ENCODE results near the gene DNAJC7. TPM values are rescaled to one million over a fixed set of nuclear protein-coding genes. Genes with fewer than 3 reads are reported as not detected.

DNAJC7 gene, protein sequence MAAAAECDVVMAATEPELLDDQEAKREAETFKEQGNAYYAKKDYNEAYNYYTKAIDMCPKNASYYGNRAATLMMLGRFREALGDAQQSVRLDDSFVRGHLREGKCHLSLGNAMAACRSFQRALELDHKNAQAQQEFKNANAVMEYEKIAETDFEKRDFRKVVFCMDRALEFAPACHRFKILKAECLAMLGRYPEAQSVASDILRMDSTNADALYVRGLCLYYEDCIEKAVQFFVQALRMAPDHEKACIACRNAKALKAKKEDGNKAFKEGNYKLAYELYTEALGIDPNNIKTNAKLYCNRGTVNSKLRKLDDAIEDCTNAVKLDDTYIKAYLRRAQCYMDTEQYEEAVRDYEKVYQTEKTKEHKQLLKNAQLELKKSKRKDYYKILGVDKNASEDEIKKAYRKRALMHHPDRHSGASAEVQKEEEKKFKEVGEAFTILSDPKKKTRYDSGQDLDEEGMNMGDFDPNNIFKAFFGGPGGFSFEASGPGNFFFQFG
- total RNA-seq (2014; rRNA removed; shearing (Covaris generic); ENCODE audit: low replicate concordance) = 121 and 123 TPM in 2 replicates

DNA sequence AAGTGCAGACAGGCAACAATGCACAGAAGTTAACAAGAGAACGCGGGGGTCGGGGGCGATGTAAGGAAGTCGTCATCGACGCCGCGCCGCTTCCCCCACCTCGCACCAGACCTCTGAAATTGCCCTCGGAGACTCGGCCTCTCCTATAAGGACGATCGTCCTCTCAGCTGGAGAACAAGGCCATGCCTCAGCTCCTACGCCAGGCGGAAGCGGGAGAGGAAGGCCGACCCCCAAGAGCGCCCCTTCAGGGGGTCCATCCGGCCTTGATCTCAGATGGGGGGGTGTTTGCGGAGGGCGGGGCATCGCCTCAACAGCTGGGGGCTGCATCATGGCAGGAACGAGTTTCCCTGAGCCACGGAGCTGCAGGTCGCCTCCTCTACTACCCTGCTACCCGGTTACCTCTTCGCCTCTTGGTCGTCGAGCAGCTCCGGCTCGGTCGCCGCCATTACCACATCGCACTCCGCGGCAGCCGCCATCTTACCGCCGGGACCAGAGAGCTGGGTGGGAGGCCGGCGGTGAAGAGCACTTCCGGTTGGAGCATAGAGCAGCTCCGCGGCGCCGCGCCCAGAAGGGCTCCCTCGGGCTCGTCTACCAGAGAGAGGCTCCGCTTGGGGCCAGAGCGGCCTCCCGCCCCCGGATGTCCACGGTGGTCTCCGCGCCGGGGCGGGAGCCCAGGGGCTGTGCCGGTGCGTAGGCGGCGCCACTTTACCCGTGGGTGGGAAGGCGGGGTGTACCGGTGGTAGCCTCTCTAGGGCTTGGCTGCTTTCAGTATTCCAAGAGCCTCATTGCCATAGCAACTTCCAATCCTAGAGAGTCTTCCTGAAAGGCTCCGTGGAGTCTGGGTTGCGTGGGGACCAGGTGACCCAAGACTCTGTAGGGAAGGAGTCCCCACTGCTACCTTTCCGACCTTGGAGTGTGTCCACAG, at the start of gene DNAJC7:
Gene DNAJC7, minus strand, starts transcription at position 499 of the 925 bp plus-strand sequence. Its CDS starts 23 bp downstream, at position 476.
- Histone ChIP-seq H3K4me3 (peak within 1 kb of the TSS; percentile 80), H3K9me3 (no peaks in the 10 kb centered on the region), H3K27me3 (no peaks in the 10 kb centered on the region), H3K36me3 (peaks cover 29% of the 10 kb centered on the region)
- peak; percentile 95 for DNase-seq

DNA sequence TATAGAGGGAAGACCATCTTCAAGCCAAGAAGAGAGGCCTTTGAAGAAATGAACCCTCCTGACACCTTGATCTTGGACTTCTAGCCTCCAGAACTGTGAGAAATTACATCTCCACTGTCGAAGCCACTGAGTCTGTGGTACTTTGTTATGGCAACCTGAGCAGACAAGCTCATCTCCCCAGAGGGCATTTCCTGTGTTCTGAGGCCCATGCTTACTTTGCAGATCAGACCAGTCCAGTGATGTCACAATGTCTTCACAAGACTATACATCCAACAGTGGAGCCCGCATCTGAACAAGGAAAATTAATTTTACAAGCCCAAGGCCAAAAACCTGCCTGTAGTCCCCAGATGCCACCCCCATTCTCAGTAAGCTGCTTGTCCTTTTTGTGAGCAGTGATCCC, 48.0 kb upstream of the DNAJC7 start:
- no peaks in the 10 kb centered on the region for H3K9me3 ChIP-seq
- H3K27me3 ChIP-seq = no peaks in the 10 kb centered on the region
- H3K4me3 ChIP-seq = no peak overlapping the region
- no peaks in the 10 kb centered on the region for H3K36me3 ChIP-seq
- no peak for DNase-seq

DNA sequence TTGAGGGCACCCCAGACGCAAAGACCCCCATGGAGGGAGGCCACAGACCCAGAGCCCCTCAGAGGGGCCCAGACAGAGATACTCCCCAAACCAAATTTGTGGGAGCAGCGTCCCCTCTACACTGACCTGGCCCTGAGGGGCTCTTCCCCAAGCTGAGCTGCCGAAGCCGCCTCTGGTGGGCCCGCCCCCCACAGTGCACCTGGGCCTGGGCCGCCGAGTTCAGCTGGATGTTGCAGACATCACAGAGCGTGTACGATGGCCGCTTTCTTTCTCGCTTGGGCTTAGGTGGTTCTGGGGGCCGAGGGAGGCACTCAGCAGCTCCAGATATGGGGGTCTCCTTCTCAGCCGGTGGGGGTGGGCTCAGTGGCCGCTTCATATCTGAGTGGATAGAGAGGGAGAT, 45.4 kb upstream of the DNAJC7 start:
- no peaks in the 10 kb centered on the region for H3K27me3 ChIP-seq
- DNase-seq = no peak
- no peak overlapping the region for H3K4me3 ChIP-seq
- no peaks in the 10 kb centered on the region for H3K36me3 ChIP-seq
- H3K9me3 ChIP-seq = no peaks in the 10 kb centered on the region

DNA sequence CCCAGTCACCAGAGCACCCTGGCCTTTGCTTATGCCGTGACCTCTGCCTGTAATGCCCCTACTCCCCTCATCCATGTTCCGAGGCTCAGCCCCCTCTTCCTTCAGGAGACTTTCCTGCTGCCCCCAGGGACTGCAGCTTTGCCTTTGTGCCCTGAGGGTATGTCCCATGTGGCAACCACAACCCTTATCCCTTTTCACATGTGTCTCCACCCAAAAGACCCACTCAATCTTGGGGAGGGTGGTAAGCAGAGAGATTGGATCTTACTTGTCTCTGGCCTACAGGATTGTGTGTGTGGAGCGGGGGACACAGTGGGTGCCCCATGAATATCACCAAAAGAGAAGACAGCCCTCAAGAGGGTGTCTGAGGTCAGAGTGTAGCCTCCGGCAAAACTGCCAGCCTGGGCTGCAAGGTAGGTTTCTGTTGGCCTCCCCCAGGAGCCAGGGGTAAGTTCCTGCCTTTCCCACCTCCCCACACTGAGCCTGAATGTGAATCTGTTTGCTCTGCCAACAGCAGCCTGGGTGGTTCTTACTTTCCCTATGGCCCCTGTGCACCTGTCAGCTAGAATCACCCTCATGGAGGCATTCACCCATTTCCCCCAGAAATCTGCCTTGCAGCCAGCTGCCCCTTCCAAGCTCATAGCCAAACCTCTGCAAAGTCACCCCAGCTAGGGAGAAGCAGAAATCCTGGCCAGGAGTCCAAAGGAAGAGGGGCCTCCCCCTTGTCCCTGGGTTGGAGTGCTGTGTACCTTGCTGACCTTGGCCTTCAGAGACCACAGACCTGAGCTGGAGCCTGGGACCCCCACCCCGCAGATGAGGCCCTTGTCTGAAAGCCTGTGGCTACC, 44.6 kb upstream of the DNAJC7 start:
- Histone ChIP-seq H3K27me3 (no peaks in the 10 kb centered on the region), H3K36me3 (no peaks in the 10 kb centered on the region), H3K4me3 (no peak overlapping the region), H3K9me3 (no peaks in the 10 kb centered on the region)
- DNase-seq = no peak

DNA sequence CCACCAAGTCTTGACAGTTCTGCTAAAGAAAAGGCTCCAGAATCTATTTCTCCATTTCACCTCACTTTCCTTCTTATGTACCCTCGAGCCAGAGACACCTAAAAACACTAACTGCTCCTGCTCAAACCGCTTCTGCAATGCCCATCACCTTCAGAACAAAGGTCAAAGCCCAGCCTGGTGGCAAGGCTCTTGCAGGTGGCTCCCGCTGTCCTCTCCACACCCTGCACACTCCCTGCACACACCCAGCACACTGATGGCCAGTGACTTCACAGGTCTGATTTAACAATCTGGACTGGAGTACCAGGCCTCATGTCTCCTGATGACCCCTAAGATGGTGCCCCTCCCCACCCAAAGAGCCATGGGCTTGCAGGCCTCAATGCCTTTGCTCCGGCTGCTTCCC, 43.0 kb upstream of the DNAJC7 start:
- no peaks in the 10 kb centered on the region for H3K27me3 ChIP-seq
- H3K4me3 ChIP-seq = no peak overlapping the region
- no peaks in the 10 kb centered on the region for H3K9me3 ChIP-seq
- H3K36me3 ChIP-seq = no peaks in the 10 kb centered on the region
- DNase-seq = no peak

DNA sequence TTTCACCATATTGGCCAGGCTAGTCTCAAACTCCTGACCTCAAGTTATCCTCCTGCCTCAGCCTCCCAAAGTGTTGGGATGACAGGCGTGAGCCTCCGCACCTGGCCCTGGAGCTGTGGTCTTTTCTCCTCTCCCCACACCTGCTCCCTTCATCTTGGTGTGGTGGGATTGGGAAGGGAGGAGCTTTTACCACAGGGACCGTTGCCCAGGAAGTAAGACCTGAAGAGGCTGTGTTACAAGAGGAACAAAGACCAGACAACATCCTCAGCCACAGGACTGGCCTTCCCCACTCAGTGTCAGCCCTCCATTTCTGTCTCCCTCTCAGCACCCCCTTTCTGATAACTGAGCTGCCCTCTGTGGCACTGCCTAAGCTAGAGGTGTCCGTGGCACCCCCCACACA, 42.6 kb upstream of the DNAJC7 start:
- DNase-seq = no peak
- Histone ChIP-seq H3K9me3 (no peaks in the 10 kb centered on the region), H3K36me3 (no peaks in the 10 kb centered on the region), H3K27me3 (no peaks in the 10 kb centered on the region), H3K4me3 (no peak overlapping the region)

DNA sequence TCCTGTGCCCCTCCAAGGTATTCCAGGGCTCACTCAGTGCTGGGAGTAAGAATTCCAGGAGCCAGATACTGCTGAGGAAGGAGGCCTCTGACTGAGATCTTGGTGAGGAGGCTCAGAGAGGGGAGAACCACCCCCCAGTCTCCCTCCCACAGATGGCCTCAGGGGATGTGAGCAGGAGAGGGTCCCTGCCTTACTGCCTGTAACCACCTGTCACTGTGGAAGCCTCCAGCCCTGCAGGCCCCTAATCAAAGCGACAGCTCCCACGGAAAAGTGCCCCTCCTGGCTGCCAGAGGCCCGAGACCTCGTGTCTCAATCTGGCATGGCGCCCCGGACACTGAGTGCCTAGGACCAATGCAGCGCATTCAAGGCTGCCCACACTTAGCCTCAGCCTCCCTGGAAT, 40.8 kb upstream of the DNAJC7 start:
- Histone ChIP-seq H3K9me3 (no peaks in the 10 kb centered on the region), H3K4me3 (no peak overlapping the region), H3K27me3 (peaks cover 6% of the 10 kb centered on the region; the same call in 1 of the 2 replicates), H3K36me3 (no peaks in the 10 kb centered on the region)
- no peak for DNase-seq

DNA sequence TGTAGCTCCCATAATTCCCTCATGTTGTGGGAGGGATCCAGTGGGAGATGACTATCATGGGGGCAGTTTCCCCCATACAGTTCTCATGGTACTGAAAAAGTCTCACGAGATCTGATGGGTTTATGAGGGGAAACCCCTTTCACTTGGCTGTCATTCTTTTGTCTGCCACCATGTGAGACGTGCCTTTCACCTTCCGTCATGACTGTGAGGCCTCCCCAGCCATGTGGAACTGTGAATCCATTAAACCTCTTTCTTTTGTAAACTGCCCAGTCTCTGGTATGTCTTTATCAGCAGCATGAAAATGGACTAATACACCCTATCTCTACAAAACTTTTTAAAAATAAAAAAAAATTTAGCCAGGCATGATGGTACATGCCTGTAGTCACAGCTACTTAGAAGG, 39.4 kb upstream of the DNAJC7 start:
- H3K4me3 ChIP-seq = no peak overlapping the region
- H3K9me3 ChIP-seq = no peaks in the 10 kb centered on the region
- DNase-seq = no peak
- peaks cover 6% of the 10 kb centered on the region for H3K27me3 ChIP-seq
- no peaks in the 10 kb centered on the region for H3K36me3 ChIP-seq

DNA sequence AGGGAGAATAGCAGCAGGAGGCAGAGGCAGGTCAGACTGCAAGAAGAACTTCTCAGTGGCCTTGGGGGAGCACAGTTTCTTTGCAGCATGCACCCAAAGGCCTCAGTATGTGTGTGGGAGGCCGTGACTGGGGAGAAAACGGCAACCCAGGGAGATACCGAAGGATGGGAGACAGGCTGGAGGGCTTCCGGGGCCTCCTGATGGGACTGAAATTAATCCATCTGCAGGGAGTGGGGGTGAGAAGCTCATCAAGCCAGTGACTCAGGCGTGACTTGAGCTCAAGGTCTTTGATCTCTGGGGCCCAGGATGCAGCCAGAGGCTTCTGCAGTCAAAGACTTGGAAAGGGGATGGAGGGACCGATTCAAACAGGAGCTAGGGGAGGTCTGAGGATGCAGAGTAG, 38.3 kb upstream of the DNAJC7 start:
- no peak for DNase-seq
- H3K27me3 ChIP-seq = peaks cover 6% of the 10 kb centered on the region

DNA sequence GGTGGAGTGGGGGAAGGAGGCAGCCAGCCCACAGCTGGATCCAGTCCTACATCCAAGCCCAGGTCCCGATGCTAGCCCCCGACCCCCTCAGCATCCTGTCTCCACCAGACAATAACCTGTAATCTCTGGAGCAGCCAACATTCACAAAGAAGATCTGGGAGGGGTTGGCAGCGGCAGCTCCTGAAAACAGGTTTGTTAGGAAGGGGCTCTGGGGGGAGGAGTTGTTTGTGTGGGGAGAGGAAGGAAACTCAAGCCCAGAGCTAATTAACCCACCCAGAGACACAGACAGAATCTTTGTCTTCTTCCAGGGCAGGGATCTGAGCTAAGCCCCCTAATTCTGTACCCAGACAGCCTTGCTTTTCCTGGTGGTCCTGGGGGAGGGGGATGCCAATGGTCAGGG, 37.8 kb upstream of the DNAJC7 start:
- peaks cover 8% of the 10 kb centered on the region for H3K27me3 ChIP-seq
- no peak for DNase-seq
- H3K4me3 ChIP-seq = no peak overlapping the region
- no peaks in the 10 kb centered on the region for H3K36me3 ChIP-seq
- H3K9me3 ChIP-seq = no peaks in the 10 kb centered on the region

More for the DNA sequence above, 38.3 kb upstream of the DNAJC7 start:
- no peak overlapping the region for H3K4me3 ChIP-seq
- no peaks in the 10 kb centered on the region for H3K9me3 ChIP-seq
- no peaks in the 10 kb centered on the region for H3K36me3 ChIP-seq

DNA sequence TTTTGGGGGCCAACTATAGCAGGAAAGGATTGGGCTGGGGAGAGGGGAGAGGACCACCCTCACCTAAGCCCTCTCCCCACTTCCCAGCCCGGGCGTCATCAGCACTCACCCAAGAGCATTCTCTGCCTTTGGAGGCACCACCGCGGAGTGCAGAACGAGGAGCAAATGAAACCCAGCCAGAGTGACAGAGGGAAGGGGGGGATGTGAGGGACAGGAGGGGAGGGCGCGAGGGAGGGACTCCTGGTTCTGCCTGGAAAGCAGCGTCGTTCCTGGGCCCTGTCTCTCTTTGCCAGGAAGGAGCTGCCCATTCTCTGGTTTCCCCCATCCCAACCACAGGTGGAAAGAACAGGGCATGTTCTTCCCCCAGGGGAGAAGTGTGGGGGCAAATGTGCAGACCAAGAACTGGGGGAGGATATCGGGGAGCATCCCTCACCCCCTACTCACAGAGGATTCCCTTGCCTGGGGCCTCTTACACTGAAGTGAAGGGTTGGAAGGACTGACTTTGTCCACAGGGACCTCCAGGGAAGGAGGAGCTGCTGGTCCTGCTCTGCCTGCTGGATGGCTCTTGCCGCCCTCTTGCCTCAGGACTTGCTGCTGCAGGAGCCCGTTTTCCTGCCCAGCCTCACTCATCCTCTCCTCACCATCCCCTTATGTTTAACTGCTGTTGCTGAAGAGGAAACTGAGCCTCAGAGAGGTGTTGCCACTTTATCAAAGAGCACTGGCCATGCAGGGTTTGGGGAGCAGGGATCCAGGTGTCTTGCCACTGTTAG, 36.7 kb upstream of the DNAJC7 start:
- H3K9me3 ChIP-seq = no peaks in the 10 kb centered on the region
- no peak overlapping the region for H3K4me3 ChIP-seq
- no peak for DNase-seq
- no peaks in the 10 kb centered on the region for H3K36me3 ChIP-seq
- peaks cover 15% of the 10 kb centered on the region for H3K27me3 ChIP-seq

DNA sequence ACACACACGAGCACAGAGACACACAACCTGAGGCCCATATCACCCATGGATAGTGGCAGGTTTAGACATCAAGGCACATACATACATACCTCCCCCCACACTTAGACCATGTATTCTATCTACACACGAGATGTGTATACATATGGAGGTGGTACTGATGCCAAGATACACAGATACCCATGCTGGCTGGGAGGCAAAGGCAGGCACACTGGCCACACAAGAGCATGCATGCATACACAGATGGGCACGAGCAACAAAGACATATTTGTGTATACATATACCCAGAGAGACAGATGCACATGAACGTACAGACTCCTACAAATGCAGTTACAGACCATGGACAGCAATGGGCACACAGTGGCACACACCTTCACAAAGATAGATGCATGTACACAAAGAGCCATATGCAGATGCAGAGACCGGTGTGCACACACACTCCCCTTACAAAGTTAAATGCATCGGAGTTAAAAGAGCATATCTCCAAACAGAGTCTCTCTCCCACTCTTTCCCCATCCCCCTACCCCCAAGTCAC, 35.2 kb upstream of the DNAJC7 start:
- Histone ChIP-seq H3K27me3 (peaks cover 15% of the 10 kb centered on the region), H3K9me3 (no peaks in the 10 kb centered on the region), H3K4me3 (no peak overlapping the region), H3K36me3 (no peaks in the 10 kb centered on the region)
- no peak for DNase-seq

DNA sequence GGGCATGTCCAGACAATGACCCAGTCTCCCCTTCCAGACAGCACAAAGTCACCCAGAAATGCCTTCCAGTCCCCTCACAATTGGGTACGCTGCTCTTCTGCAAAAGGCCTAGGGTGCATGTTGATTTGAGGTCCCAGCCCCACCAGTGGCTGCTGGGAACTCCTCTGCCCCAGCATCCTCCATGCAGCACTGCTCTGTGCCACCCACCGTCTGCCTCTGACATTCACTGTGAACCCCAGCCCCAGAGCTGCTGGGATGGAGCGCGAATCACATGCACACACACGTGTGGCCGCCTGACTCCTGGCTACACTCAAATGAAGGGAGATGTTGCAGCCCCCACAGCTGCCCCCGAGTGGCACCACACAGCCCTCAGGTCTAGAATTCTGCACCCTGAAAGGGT, 34.4 kb upstream of the DNAJC7 start:
- Histone ChIP-seq H3K36me3 (no peaks in the 10 kb centered on the region), H3K4me3 (no peak overlapping the region), H3K27me3 (peaks cover 15% of the 10 kb centered on the region), H3K9me3 (no peaks in the 10 kb centered on the region)
- no peak for DNase-seq

DNA sequence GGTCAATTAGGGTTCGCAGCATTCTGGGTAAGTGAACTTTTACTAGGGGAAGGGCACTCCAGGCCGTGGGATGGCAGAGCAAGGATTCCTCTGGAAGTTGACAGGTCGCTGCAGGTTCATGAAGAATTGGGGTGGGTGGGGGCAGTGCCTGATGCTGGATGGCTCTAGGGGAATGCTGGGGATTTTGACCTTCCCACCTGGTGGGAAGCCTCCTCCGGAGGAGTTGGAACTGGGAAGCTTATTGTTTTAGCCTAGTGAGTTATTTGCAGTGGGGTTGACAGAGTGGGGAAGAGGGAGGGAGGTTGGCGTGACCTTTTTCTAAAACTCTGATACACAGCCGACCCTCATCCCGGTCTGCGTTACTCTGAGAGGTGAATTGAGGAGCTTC, 33.8 kb upstream of the DNAJC7 start:
- H3K36me3 ChIP-seq = no peaks in the 10 kb centered on the region
- peaks cover 15% of the 10 kb centered on the region for H3K27me3 ChIP-seq
- no peak overlapping the region for H3K4me3 ChIP-seq
- H3K9me3 ChIP-seq = no peaks in the 10 kb centered on the region
- no peak for DNase-seq

DNA sequence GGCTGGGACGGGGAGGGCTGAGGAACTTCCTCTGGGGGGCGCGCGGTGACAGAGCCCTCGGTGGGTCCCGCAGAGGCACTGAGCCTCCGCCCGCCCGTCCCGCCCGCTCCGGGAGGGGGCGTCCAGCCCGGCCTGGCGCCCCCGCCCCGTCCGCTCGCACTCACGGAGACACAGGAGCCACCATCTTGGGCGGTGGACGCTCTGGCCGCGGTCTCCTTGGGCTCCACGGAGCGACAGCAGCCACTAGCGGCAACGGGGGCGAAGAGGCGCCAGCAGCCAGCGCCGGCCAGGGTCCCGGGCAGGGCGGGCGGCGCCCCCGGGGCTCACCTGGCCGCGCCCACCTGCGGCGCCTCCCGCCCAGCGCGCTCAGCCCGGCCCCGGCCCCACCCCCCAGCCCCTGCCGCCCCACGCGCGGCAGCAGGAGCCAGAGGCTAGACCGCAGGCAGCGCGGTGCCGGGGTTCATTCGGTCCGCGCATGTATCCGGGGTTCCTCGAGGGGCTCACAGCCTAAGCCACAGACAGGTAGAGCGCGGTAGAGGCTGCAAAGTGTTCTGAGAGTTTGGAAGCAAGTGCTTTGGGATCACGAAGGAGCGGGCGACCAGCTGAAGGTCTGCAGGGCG, 33.3 kb upstream of the DNAJC7 start, which contains the start of gene C17orf113:
Gene C17orf113, minus strand, starts transcription at position 209 of the 620 bp plus-strand sequence. CDS start 7,225 bp downstream, outside the sequence.
- Histone ChIP-seq H3K27me3 (peaks cover 15% of the 10 kb centered on the region), H3K36me3 (no peaks in the 10 kb centered on the region), H3K4me3 (peak within 1 kb of the TSS; percentile 43), H3K9me3 (no peaks in the 10 kb centered on the region)
- DNase-seq = peak; percentile 39

Measured in MG63 (cell line).